Measurements from ENCODE around the gene C19orf38.

The C19orf38 gene

GRCh38 chr19:10830931-10831779, 17.1 kb upstream of the C19orf38 start:
- Histone ChIP-seq H3K4me1 (ENCODE audit: low read depth, poor library complexity, severe bottlenecking) (no peaks in the 10 kb centered on the region), H2AFZ (ENCODE audit: low read depth) (no peak overlapping the region), H3K27ac (no peak overlapping the region), H3K27me3 (ENCODE audit: insufficient read depth, low read depth) (no peaks in the 10 kb centered on the region), H3K4me2 (no peak overlapping the region), H4K20me1 (ENCODE audit: insufficient read depth) (no peaks in the 10 kb centered on the region), H3K4me3 (IDR thresholded peaks at IDR 0.05; ENCODE audit: insufficient read depth, low read depth, low read length) (no peak overlapping the region), H3K9ac (no peak overlapping the region), H3K36me3 (ENCODE audit: insufficient read depth) (no peaks in the 10 kb centered on the region), H3K79me2 (ENCODE audit: insufficient read depth, low read depth) (no peaks in the 10 kb centered on the region)
- TF ChIP-seq, protein P1, sequence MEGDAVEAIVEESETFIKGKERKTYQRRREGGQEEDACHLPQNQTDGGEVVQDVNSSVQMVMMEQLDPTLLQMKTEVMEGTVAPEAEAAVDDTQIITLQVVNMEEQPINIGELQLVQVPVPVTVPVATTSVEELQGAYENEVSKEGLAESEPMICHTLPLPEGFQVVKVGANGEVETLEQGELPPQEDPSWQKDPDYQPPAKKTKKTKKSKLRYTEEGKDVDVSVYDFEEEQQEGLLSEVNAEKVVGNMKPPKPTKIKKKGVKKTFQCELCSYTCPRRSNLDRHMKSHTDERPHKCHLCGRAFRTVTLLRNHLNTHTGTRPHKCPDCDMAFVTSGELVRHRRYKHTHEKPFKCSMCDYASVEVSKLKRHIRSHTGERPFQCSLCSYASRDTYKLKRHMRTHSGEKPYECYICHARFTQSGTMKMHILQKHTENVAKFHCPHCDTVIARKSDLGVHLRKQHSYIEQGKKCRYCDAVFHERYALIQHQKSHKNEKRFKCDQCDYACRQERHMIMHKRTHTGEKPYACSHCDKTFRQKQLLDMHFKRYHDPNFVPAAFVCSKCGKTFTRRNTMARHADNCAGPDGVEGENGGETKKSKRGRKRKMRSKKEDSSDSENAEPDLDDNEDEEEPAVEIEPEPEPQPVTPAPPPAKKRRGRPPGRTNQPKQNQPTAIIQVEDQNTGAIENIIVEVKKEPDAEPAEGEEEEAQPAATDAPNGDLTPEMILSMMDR (conservative IDR thresholded peaks at IDR 0.05; ENCODE audit: low read depth, low read length): no peak

DNA sequence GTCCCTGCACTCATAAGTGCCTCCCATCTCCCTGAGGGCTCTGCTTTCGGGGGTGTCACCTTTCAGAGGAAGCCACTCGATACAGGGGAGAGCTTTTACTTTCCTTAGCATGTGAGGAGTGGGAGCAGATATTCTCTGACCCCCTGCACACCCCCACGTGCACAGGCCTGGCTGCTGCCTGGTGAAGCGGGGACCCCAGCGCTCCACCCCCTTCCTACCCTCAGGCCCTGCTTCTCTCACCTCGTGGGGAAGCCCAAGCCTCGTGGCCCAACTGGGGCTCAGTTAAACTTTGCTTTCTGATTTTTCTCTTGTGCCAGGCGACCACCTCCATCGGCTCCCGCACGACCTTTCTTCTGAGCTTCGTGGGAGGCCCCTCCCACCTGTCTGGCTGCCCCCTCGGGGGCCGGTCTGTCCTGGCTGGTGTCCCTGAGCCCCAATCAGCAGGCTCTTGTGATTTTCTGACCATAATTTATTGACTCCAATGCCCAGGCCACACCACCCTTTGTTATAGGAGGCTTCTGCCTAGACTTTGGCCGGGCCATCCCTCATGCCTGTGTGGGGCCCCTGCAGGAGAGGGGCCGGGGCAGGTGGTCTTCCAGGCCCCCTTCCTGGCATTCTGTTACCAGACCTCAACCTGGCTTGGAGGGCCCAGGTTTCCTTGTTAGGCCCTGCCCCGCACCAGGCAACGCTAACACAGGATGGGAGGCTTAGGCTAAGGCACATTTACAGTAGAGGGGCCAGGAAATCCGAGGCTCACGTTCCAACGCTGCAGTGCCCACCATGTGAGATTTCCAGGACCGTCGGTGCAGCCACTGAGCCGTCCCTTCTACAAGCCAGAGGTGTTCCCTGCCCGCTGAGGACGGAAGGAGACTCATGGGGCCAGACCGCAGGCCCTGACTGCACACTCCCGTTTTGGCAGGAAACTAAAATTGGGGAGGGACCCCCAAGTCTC, 16.0 kb upstream of the C19orf38 start:
- no peak overlapping the region for H3K4me2 ChIP-seq
- H3K4me3 ChIP-seq (IDR thresholded peaks at IDR 0.05; ENCODE audit: insufficient read depth, low read depth, low read length): no peak overlapping the region
- H3K9ac ChIP-seq: no peak overlapping the region
- H3K27ac ChIP-seq: no peak overlapping the region
- no peak overlapping the region for H2AFZ ChIP-seq (ENCODE audit: low read depth)
- TF ChIP-seq, protein P1 (conservative IDR thresholded peaks at IDR 0.05; ENCODE audit: low read depth, low read length): no peak
- peaks cover 7% of the 10 kb centered on the region for H3K4me1 ChIP-seq (ENCODE audit: low read depth, poor library complexity, severe bottlenecking)
- no peaks in the 10 kb centered on the region for H3K79me2 ChIP-seq (ENCODE audit: insufficient read depth, low read depth)
- no peaks in the 10 kb centered on the region for H4K20me1 ChIP-seq (ENCODE audit: insufficient read depth)
- H3K36me3 ChIP-seq (ENCODE audit: insufficient read depth): no peaks in the 10 kb centered on the region
- H3K27me3 ChIP-seq (ENCODE audit: insufficient read depth, low read depth): no peaks in the 10 kb centered on the region

DNA sequence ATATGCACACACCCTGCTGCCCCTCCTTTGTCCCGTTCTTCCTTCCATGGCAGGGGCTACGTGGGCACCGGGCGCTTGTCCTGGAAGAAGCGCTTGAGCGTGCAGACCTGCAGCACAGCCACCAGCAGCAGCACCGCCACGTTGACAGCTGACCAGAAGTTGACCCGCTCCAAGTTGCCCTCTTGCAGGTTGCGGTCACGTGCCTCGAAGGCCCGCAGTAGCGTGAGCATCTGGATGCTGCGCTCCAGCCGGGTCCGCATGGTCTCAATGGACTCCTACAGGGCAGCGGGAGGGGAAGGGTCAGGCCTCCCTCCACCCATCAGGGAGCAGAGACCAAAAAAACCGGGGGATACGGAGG, 15.3 kb upstream of the C19orf38 start:
- no peaks in the 10 kb centered on the region for H4K20me1 ChIP-seq (ENCODE audit: insufficient read depth)
- H3K27me3 ChIP-seq (ENCODE audit: insufficient read depth, low read depth): no peaks in the 10 kb centered on the region
- no peak overlapping the region for H3K4me3 ChIP-seq (IDR thresholded peaks at IDR 0.05; ENCODE audit: insufficient read depth, low read depth, low read length)
- H3K27ac ChIP-seq: no peak overlapping the region
- no peaks in the 10 kb centered on the region for H3K36me3 ChIP-seq (ENCODE audit: insufficient read depth)
- H3K4me2 ChIP-seq: no peak overlapping the region
- peaks cover 7% of the 10 kb centered on the region for H3K4me1 ChIP-seq (ENCODE audit: low read depth, poor library complexity, severe bottlenecking)
- H3K79me2 ChIP-seq (ENCODE audit: insufficient read depth, low read depth): no peaks in the 10 kb centered on the region
- TF ChIP-seq, protein P1 (conservative IDR thresholded peaks at IDR 0.05; ENCODE audit: low read depth, low read length): no peak
- no peak overlapping the region for H3K9ac ChIP-seq
- no peak overlapping the region for H2AFZ ChIP-seq (ENCODE audit: low read depth)

GRCh38 chr19:10835089-10835753, 13.0 kb upstream of the C19orf38 start:
- peaks cover 7% of the 10 kb centered on the region for H3K4me1 ChIP-seq (ENCODE audit: low read depth, poor library complexity, severe bottlenecking)
- no peak overlapping the region for H3K27ac ChIP-seq
- H3K9ac ChIP-seq: no peak overlapping the region
- H3K27me3 ChIP-seq (ENCODE audit: insufficient read depth, low read depth): peaks cover 4% of the 10 kb centered on the region; the same call in 1 of the 2 replicates
- H4K20me1 ChIP-seq (ENCODE audit: insufficient read depth): no peaks in the 10 kb centered on the region
- H3K79me2 ChIP-seq (ENCODE audit: insufficient read depth, low read depth): no peaks in the 10 kb centered on the region
- peak overlapping the region; percentile 53 for H3K4me3 ChIP-seq (IDR thresholded peaks at IDR 0.05; ENCODE audit: insufficient read depth, low read depth, low read length)
- no peaks in the 10 kb centered on the region for H3K36me3 ChIP-seq (ENCODE audit: insufficient read depth)
- H2AFZ ChIP-seq (ENCODE audit: low read depth): no peak overlapping the region
- H3K4me2 ChIP-seq: peak overlapping the region; percentile 15; the same call in 1 of the 2 replicates
- TF ChIP-seq, protein P1 (conservative IDR thresholded peaks at IDR 0.05; ENCODE audit: low read depth, low read length): no peak

All from KMS-11 (cell line).